H4 (cell line): Measurements from ENCODE around the gene KRTAP5-3. TPM values are rescaled to one million over a fixed set of nuclear protein-coding genes. Genes with fewer than 3 reads are reported as not detected.
"Not testable (repeated sequence)": the region's sequence is repeated elsewhere in the genome, so short reads cannot be mapped to it uniquely, and the experiment has no call there.

Source experiments
- DNase-seq: peaks from one replicate; pipeline ENCODE4 v3.0.0-alpha.2; 2015; ENCODE audit warnings: low spot score
- total RNA-seq: library from RNA; depleted of rRNA; stranded (reverse); fragments of >200 nt; shearing (Covaris generic); gene quantifications from 2 replicates; pipeline ENCODE4 v1.2.3, GENCODE V29; 2014

Gene KRTAP5-3
- total RNA-seq, 1 experiment from 2014 or later = not detected

GRCh38 chr11:1582909-1583308 is 25.4 kb downstream of the KRTAP5-3 start:
- DNase-seq = not testable (repeated sequence)

- DNase-seq = no peak
Observed at GRCh38 chr11:1581976-1582375, 26.3 kb downstream of the KRTAP5-3 start.

- DNase-seq = no peak
Observed at GRCh38 chr11:1576825-1577224, 31.4 kb downstream of the KRTAP5-3 start.

- not testable (repeated sequence) for DNase-seq
Observed at GRCh38 chr11:1575756-1576155, 32.5 kb downstream of the KRTAP5-3 start.

- DNase-seq = peak; percentile 16
Observed at GRCh38 chr11:1574933-1575242, 33.4 kb downstream of the KRTAP5-3 start.

- peak; percentile 22 for DNase-seq
Observed at GRCh38 chr11:1574238-1574932, 33.9 kb downstream of the KRTAP5-3 start.

- peak; percentile 14 for DNase-seq
Observed at GRCh38 chr11:1573903-1574237, 34.4 kb downstream of the KRTAP5-3 start.

GRCh38 chr11:1573077-1573902 is 35.0 kb downstream of the KRTAP5-3 start:
- DNase-seq = no peak

GRCh38 chr11:1572197-1573076 is 35.8 kb downstream of the KRTAP5-3 start, which contains the start of gene DUSP8:
TSS of gene DUSP8 (minus strand) at chr11:1572271. CDS start at chr11:1565826, 6,445 bp downstream.
- peak; percentile 83 for DNase-seq

GRCh38 chr11:1571760-1572196 is 36.5 kb downstream of the KRTAP5-3 start:
- DNase-seq = no peak

- DNase-seq = no peak
Observed at GRCh38 chr11:1570896-1571759, 37.1 kb downstream of the KRTAP5-3 start.

GRCh38 chr11:1570531-1570895 is 37.8 kb downstream of the KRTAP5-3 start:
- no peak for DNase-seq

GRCh38 chr11:1570001-1570453 is 38.2 kb downstream of the KRTAP5-3 start:
- DNase-seq = no peak

GRCh38 chr11:1569251-1569780 is 38.9 kb downstream of the KRTAP5-3 start:
- DNase-seq = no peak

- no peak for DNase-seq
Observed at GRCh38 chr11:1568441-1568911, 39.8 kb downstream of the KRTAP5-3 start.

- no peak for DNase-seq
Observed at GRCh38 chr11:1567721-1568100, 40.6 kb downstream of the KRTAP5-3 start.

- no peak for DNase-seq
Observed at GRCh38 chr11:1567052-1567720, 41.1 kb downstream of the KRTAP5-3 start.

GRCh38 chr11:1566381-1567051 is 41.7 kb downstream of the KRTAP5-3 start:
- DNase-seq = no peak

GRCh38 chr11:1565904-1566247 is 42.4 kb downstream of the KRTAP5-3 start:
- no peak for DNase-seq
